Measurements from ENCODE around the gene PIGK.
A peak's percentile ranks its signal among the peaks of the same experiment; 100 is the strongest.

Gene PIGK

GRCh38 chr1:77175230-77175844 is 43.9 kb downstream of the PIGK start (continued):
- TF ChIP-seq ZNF280D (tag by site-specific recombination; IDR thresholded peaks at IDR 0.05) (peak; percentile 80; the same call in 1 of the 2 replicates), ZNF549 (tag by site-specific recombination; IDR thresholded peaks at IDR 0.05) (peak; percentile 88), ZNF24 (tag by site-specific recombination; IDR thresholded peaks at IDR 0.05) (no peak), YY2 (tag by site-specific recombination; IDR thresholded peaks at IDR 0.05) (no peak), GLIS1 (tag by site-specific recombination; IDR thresholded peaks at IDR 0.05) (no peak), SCRT1 (tag by site-specific recombination; IDR thresholded peaks at IDR 0.05; ENCODE audit: borderline replicate concordance) (no peak), ZFHX2 (tag by site-specific recombination; conservative IDR thresholded peaks at IDR 0.05) (no peak), SETDB1 (IDR thresholded peaks at IDR 0.05; ENCODE audit: insufficient read length, low read length) (peak; percentile 99), TRIM28 (IDR thresholded peaks at IDR 0.05; ENCODE audit: borderline replicate concordance, low read length) (peak; percentile 99)
- TF ChIP-seq, protein P1, sequence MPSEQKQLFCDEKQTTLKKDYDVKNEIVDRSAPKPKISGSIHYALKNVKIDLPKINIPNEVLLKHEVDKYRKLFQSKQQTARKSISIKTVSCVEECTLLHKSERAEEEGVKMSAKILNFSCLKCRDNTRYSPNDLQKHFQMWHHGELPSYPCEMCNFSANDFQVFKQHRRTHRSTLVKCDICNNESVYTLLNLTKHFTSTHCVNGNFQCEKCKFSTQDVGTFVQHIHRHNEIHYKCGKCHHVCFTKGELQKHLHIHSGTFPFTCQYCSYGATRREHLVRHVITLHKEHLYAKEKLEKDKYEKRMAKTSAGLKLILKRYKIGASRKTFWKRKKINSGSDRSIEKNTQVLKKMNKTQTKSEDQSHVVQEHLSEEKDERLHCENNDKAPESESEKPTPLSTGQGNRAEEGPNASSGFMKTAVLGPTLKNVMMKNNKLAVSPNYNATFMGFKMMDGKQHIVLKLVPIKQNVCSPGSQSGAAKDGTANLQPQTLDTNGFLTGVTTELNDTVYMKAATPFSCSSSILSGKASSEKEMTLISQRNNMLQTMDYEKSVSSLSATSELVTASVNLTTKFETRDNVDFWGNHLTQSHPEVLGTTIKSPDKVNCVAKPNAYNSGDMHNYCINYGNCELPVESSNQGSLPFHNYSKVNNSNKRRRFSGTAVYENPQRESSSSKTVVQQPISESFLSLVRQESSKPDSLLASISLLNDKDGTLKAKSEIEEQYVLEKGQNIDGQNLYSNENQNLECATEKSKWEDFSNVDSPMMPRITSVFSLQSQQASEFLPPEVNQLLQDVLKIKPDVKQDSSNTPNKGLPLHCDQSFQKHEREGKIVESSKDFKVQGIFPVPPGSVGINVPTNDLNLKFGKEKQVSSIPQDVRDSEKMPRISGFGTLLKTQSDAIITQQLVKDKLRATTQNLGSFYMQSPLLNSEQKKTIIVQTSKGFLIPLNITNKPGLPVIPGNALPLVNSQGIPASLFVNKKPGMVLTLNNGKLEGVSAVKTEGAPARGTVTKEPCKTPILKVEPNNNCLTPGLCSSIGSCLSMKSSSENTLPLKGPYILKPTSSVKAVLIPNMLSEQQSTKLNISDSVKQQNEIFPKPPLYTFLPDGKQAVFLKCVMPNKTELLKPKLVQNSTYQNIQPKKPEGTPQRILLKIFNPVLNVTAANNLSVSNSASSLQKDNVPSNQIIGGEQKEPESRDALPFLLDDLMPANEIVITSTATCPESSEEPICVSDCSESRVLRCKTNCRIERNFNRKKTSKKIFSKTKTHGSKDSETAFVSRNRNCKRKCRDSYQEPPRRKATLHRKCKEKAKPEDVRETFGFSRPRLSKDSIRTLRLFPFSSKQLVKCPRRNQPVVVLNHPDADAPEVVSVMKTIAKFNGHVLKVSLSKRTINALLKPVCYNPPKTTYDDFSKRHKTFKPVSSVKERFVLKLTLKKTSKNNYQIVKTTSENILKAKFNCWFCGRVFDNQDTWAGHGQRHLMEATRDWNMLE (tag by site-specific recombination; conservative IDR thresholded peaks at IDR 0.05; ENCODE audit: low read depth) = peak; percentile 35; the same call in 1 of the 2 replicates
- TF ChIP-seq, protein P2, sequence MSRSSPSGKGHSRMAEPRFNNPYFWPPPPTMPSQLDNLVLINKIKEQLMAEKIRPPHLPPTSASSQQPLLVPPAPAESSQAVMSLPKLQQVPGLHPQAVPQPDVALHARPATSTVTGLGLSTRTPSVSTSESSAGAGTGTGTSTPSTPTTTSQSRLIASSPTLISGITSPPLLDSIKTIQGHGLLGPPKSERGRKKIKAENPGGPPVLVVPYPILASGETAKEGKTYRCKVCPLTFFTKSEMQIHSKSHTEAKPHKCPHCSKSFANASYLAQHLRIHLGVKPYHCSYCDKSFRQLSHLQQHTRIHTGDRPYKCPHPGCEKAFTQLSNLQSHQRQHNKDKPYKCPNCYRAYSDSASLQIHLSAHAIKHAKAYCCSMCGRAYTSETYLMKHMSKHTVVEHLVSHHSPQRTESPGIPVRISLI (tag by site-specific recombination; IDR thresholded peaks at IDR 0.05) = no peak

GRCh38 chr1:77170687-77171086 is 48.5 kb downstream of the PIGK start:
- no peak overlapping the region for H3K4me3 ChIP-seq (ENCODE audit: low read depth, low read length)
- TF ChIP-seq ZNF76 (tag by site-specific recombination; IDR thresholded peaks at IDR 0.05; ENCODE audit: borderline replicate concordance, low read depth) = no peak
- no peak for TF ChIP-seq ZNF169 (tag by site-specific recombination; IDR thresholded peaks at IDR 0.05)
- no peak for TF ChIP-seq ZNF146 (tag by site-specific recombination; IDR thresholded peaks at IDR 0.05)
- TF ChIP-seq, protein P3, sequence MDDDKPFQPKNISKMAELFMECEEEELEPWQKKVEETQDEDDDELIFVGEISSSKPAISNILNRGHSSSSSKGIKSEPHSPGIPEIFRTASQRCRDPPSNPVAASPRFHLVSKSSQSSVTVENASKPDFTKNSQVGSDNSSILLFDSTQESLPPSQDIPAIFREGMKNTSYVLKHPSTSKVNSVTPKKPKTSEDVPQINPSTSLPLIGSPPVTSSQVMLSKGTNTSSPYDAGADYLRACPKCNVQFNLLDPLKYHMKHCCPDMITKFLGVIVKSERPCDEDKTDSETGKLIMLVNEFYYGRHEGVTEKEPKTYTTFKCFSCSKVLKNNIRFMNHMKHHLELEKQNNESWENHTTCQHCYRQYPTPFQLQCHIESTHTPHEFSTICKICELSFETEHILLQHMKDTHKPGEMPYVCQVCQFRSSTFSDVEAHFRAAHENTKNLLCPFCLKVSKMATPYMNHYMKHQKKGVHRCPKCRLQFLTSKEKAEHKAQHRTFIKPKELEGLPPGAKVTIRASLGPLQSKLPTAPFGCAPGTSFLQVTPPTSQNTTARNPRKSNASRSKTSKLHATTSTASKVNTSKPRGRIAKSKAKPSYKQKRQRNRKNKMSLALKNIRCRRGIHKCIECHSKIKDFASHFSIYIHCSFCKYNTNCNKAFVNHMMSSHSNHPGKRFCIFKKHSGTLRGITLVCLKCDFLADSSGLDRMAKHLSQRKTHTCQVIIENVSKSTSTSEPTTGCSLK (tag by site-specific recombination; IDR thresholded peaks at IDR 0.05) = no peak
- no peaks in the 10 kb centered on the region for H3K36me3 ChIP-seq (ENCODE audit: control insufficient read depth in 2 of 2, insufficient read depth in 1 of 2, low read length in 2 of 2)
- no peaks in the 10 kb centered on the region; the same call in 1 of the 2 replicates for H3K9me3 ChIP-seq (ENCODE audit: control insufficient read depth, insufficient read depth, low read depth, low read length)
- H3K27ac ChIP-seq (ENCODE audit: extremely low read depth, low read depth, low read length) = no peak overlapping the region
- CTCF ChIA-PET = no interaction called here
- no peaks in the 10 kb centered on the region for H3K4me1 ChIP-seq (ENCODE audit: control insufficient read depth, insufficient read depth, low read length)
- POLR2A ChIA-PET = no interaction called here
